ENCODE results near the gene VPS54.

Gene VPS54

DNA sequence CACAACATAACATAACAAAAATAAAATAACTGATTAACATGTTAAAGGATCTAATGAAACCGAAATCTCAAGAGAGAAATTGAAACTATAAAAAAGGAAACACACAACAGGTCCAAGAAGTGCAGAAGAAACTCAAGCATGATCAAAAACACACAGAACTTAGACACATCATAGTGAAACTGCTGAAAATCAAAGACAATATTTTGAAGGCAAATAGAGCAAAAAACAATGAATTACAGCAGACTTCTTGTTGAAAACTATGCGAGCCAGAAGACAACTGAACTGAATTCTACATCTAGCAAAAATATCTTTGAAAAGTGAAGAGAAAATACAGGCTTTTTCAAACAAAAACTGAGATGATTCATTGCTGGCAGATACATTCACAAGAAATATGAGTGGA, 116.2 kb downstream of the VPS54 start:
- TF ChIP-seq CTCF (IDR thresholded peaks at IDR 0.05; ENCODE audit: low read depth, low read length): no peak
- peak; percentile 13 to 50 for DNase-seq (ENCODE audit: low read depth in 2 of 2)
- H3K4me3 ChIP-seq (replicated peaks in 1 of 2; ENCODE audit: low read depth in 2 of 2, low read length in 2 of 2): no peak overlapping the region

DNA sequence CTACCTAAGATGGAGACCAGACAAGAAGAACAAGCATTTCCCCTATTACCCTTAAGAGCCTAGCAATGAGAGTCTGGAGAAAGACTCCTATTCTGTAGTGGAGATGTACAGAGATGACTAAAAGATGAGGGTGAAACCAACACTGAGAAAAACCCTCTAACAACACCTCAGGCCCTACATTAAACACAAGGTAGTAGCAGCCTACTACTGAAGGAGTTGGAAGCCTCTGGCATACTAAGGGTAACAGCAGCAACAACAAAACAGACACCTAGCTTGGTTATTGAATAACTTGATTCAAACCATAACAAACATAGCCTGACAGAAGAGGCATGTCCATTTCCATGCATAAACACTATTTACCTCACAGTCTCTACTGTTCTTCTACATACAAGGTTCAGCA, 117.1 kb downstream of the VPS54 start:
- no peak for DNase-seq (ENCODE audit: low read depth in 2 of 2)
- TF ChIP-seq CTCF (IDR thresholded peaks at IDR 0.05; ENCODE audit: low read depth, low read length): no peak
- H3K4me3 ChIP-seq (replicated peaks in 1 of 2; ENCODE audit: low read depth in 2 of 2, low read length in 2 of 2): no peak overlapping the region

DNA sequence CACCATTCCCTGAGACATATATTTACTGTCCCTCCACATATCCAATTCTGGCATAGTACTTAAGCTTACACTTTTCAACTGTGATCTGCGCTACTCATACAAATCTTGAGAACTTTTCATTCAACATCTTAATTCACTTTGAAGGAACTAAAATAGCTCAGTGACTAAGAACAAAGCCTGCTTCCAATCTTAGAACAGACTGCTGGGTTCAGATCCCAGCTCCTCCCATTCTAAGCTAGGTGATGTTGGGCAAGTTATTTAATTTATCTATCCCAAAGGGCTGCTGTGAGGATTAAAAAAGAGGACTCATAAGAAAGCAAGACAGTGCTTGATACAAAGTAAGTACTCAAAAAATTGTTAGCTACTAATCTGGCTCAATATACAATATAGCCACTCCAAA, 119.6 kb downstream of the VPS54 start:
- no peak overlapping the region for H3K4me3 ChIP-seq (replicated peaks in 1 of 2; ENCODE audit: low read depth in 2 of 2, low read length in 2 of 2)
- no peak for DNase-seq (ENCODE audit: low read depth in 2 of 2)
- TF ChIP-seq CTCF (IDR thresholded peaks at IDR 0.05; ENCODE audit: low read depth, low read length): no peak

DNA sequence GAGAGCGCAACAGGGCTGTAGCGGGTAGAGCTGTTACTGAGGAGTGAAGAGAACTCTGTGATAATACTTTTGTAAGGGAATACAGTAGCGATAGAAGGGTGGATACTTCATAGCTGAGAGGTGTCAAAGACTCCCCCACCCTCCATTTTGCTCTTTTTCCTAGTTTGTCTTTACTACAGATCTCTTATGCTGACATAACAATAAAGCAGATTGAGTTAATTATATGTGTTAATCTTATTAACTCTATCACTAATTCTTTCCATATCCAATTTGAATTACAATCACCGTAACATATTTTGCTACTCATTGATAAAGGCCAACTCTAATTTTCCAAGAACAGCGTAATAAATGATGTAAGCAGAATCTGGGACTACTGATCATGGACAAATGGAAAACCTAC, 120.4 kb downstream of the VPS54 start:
- no peak for TF ChIP-seq CTCF (IDR thresholded peaks at IDR 0.05; ENCODE audit: low read depth, low read length)
- DNase-seq (ENCODE audit: low read depth in 2 of 2): no peak
- no peak overlapping the region for H3K4me3 ChIP-seq (replicated peaks in 1 of 2; ENCODE audit: low read depth in 2 of 2, low read length in 2 of 2)

DNA sequence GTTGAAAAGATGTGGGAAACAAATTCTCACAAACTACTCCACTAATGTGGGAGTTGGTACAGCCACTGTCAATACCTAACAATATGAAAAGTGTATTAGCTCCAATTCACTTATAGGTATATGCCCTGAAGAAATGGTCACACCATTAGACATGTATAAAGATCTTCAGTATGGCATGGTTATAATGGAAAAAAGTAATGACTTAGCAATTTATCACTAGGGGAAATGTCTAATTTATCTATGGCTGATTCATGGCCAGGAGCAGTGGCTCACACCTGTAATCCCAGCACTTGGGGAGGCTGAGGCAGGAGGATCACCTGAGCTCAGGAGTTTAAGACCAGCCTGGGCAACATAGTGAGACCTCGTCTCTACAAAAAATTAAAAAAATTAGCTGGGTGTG, 125.1 kb downstream of the VPS54 start:
- no peak for TF ChIP-seq CTCF (IDR thresholded peaks at IDR 0.05; ENCODE audit: low read depth, low read length)
- H3K4me3 ChIP-seq (replicated peaks in 1 of 2; ENCODE audit: low read depth in 2 of 2, low read length in 2 of 2): no peak overlapping the region
- no peak for DNase-seq (ENCODE audit: low read depth in 2 of 2)

DNA sequence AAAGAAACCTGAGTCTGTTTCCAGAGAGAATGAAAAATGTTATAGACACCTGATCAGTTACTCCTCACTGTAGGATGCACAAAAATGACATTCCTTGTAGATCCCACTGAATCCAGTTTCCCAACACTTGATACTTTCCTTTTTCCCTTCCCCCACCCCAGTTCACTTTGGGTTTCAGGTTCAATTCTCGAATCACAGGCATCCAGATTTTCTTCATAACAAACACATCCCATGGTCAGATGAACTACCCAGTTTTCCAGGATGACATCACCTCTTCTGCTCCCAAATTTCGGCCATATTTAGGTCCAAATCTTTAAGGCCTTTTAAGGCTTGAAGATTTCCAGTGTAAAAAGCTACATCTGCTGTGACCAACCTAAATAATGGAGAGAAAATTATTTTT, 126.1 kb downstream of the VPS54 start:
- H3K4me3 ChIP-seq (replicated peaks in 1 of 2; ENCODE audit: low read depth in 2 of 2, low read length in 2 of 2): no peak overlapping the region
- no peak for TF ChIP-seq CTCF (IDR thresholded peaks at IDR 0.05; ENCODE audit: low read depth, low read length)
- DNase-seq (ENCODE audit: low read depth in 2 of 2): no peak

- no peak for DNase-seq (ENCODE audit: low read depth in 2 of 2)
- no peak for TF ChIP-seq CTCF (IDR thresholded peaks at IDR 0.05; ENCODE audit: low read depth, low read length)
- H3K4me3 ChIP-seq (replicated peaks in 1 of 2; ENCODE audit: low read depth in 2 of 2, low read length in 2 of 2): no peak overlapping the region
Measured at GRCh38 chr2:63891488-63892030, 127.7 kb downstream of the VPS54 start.
